ENCODE data around the gene TRMT1. TPM values are rescaled to one million over a fixed set of nuclear protein-coding genes. Genes with fewer than 3 reads are reported as not detected.

Gene TRMT1
- total RNA-seq, 2 experiments from 2014 or later, result 130 to 134 TPM

GRCh38 chr19:13152356-13152973 is 35.9 kb upstream of the TRMT1 start:
- POLR2A ChIA-PET, result interaction anchor here (0.5 to 2.2 kb wide), 16 partner anchors 10 to 685 kb away, joined by 3 to 35 read pairs (median 4); partner anchors contain the start of genes CALR, JUNB and NACC1
- CTCF ChIA-PET, result interaction anchor here (0.6 to 2.2 kb wide), 10 partner anchors 9 to 187 kb away, joined by 3 to 15 read pairs (median 7); partner anchors contain the start of gene NACC1

DNA sequence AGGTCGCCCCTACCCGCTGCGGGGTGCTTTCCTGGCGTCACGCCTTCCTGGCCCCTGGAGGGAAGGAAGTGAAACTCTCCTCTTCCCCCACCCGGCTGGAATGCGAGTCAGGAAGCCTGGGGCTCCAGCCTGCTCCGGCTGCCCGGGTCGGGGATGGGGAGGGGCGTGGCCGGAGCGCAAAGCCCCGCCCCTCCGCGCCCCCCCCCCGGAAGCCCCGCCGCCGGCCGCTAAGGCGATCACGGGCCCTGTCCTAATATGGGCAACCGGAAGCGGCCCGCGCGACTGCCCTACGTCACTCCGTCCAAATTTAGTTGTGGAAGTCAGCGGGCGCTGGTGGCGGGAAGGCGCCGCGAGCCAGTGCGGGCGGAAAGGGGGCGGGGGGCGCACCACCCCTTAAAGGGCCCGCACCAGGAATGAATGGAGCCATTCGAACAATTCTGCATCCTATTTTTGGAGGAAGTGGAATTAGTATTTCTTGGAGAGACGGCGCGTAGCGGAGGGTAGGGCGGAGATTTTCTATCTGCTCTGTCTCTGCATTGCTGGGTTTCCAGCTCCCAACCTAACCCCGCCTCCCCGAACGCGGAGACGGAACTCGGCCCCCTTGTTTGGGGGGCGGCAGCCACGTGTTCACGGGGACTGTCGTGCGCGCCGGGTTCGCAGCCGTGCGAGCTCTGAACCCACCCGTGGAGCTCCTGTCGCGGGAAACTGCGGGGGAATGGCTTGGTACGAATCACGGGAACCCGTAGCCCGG is 35.2 kb upstream of the TRMT1 start:
- ChIA-PET CTCF (interaction anchor here (1.3 to 2.2 kb wide), 8 partner anchors 12 to 186 kb away, joined by 3 to 15 read pairs (median 9); partner anchors contain the start of gene NACC1), POLR2A (interaction anchor here (0.5 to 2.2 kb wide), 12 partner anchors 11 to 685 kb away, joined by 3 to 35 read pairs (median 7); partner anchors contain the start of genes CALR, JUNB and NACC1)

GRCh38 chr19:13150931-13151604 is 34.5 kb upstream of the TRMT1 start:
- CTCF ChIA-PET, result interaction anchor here (0.9 to 1.9 kb wide), 7 partner anchors 12 to 33 kb away, joined by 3 to 11 read pairs (median 3); partner anchors contain the start of gene NACC1
- POLR2A ChIA-PET, result no interaction called here

DNA sequence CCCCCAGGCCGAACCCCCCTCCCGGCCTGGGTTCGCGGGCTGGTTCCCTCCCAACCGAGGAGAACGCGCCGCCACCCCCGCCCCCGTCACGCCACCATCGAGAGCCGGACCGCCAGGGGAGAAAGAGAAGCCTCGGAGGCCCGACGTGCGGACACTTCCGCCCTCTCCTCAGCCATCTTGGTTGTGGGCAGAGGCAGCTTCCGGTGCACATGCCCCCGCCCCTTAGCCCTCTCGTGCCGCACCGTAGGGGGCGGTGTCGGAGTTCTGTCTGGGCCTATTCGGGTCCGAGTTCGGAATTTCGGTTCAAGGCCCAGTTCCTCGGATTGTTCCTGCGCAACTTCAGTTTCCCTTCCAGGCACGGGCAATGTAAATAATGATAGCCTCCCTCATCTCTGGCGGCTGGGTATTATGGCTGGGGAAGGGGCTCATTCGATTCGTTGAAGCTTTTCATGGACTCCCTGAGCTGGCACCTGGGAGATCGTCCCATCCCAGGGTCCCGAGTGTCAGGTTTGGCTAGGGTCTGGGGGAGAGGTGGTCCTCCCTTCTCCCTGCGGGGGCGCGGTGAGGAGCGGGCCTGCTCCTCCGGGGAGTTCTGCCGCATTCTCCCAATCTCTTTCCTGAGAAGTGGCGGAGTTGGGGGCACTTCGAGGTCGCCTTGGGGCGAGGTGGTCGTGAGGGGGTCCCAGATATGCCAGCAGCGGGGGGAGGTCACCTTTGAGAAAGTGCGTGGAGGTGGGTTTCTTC is 33.8 kb upstream of the TRMT1 start, which contains the start of the genes IER2 and STX10:
IER2 (plus strand) TSS at position 225 of the 744 bp plus-strand sequence. CDS start 2,776 bp downstream, outside the sequence.
STX10 (minus strand) TSS at position 189 of the 744 bp plus-strand sequence. CDS start 202 bp downstream, outside the sequence.
- POLR2A ChIA-PET, result interaction anchor here (0.5 to 1.4 kb wide), 4 partner anchors 9 to 19 kb away, joined by 3 to 7 read pairs (median 4); no protein-coding TSS in a partner anchor
- CTCF ChIA-PET, result interaction anchor here (0.9 to 1.9 kb wide), 9 partner anchors 12 to 40 kb away, joined by 3 to 11 read pairs (median 3); partner anchors contain the start of gene NACC1

- POLR2A ChIA-PET, result interaction anchor here (0.5 to 1.4 kb wide), 6 partner anchors 9 to 32 kb away, joined by 3 to 7 read pairs (median 4); partner anchors contain the start of gene NACC1
- CTCF ChIA-PET, result interaction anchor here (0.9 to 1.9 kb wide), 8 partner anchors 11 to 39 kb away, joined by 3 to 11 read pairs (median 3); partner anchors contain the start of gene NACC1
These were observed 33.2 kb upstream of the TRMT1 start for GRCh38 chr19:13149628-13150186.

DNA sequence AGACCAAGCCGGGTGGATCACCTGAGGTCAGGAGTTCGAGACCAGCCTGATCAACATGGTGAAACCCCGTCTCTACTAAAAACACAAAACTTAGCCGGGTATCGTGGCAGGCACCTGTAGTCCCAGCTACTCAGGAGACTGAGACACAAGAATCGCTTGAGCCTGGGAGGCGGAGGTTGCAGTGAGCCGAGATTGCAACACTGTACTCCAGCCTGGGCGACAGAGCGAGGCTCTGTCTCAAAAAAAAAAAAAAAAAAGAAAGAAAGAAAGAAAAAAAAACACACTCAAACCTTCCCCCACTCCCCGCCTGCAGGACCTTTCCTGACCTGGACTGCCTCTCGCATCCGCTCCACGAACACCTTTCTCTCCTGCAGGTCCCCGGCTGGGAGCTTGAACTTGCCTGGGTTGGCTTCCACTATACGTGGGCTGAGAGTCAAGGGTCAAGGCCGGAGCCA is 32.7 kb upstream of the TRMT1 start:
- POLR2A ChIA-PET, result interaction anchor here (0.6 to 1.4 kb wide), 4 partner anchors 17 to 32 kb away, joined by 3 to 7 read pairs (median 4); partner anchors contain the start of gene NACC1
- CTCF ChIA-PET, result interaction anchor here (0.6 to 1.8 kb wide), 5 partner anchors 11 to 38 kb away, joined by 3 to 11 read pairs (median 3); no protein-coding TSS in a partner anchor

DNA sequence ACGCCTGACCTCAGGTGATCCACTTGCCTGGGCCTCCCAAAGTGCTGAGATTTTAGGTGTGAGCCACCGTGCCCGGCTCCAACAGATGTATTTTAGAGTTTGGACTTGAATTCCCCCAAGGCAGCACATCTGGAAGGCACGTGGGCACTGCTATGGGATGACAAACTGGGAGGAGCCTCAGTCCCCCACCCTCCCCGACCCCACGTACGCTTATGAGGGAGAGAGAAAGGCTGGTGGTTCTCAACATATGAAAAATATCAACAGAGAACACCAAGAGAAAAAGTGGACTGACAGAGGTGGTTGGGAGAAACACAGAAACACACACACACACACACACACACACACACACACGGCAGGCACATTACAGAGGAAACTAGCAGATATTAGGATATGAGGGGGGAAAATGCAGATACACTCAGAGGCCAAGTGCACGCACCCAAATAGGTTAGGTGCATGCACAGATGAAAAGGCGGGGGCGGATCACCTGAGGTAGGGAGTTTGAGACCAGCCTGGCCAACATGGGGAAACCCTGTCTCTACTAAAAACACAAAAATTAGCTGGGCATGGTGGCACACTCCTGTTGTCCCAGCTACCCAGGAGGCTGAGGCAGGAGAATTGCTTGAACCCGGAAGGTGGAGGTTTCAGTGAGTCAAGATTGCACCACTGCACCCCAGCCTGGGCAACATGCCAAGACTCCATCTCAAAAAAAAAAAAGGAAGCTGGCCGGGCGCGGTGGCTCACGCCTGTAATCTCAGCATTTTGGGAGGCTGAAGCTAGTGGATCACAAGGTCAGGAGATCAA is 30.4 kb upstream of the TRMT1 start:
- ChIA-PET POLR2A (interaction anchor here (0.6 to 0.7 kb wide), 2 partner anchors 27 to 48 kb away, joined by 3 to 7 read pairs; no protein-coding TSS in a partner anchor), CTCF (interaction anchor here (0.6 to 1.6 kb wide), 6 partner anchors 8 to 87 kb away, joined by 3 to 4 read pairs (median 4); no protein-coding TSS in a partner anchor)

DNA sequence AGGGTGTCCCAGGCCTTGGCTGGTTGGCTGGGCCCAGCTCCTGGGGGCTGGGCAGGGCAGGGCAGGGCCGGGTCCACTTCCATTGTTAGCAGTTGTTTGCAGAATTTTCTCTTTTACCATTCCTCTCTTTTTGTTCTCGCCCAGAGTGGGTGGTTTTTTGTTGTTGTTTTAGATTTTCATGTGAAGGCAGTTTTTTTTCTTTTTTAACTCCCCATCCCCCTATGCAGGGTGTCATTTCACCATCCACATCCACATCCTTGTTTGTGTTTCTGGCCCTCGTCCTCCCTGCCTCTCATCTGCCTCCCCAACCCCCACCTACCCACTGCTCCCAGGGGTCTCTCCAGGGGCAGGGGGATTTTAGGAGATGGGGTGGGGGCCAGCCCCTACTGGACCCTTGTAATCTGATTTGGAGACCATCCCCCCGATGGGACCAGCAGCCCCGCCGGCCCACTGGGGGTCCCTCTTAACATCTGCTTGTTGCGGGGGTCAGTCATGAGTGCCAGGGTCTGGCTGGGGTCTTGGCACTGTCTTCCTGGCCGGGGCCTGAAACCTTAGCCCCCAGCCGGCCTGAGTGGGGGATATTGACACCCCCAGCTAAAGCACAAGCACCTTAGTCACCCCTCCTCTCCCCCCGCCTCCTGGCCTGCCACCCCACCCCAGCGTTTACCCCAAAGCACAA is 23.2 kb upstream of the TRMT1 start:
- CTCF ChIA-PET, result no interaction called here
- POLR2A ChIA-PET, result no interaction called here

DNA sequence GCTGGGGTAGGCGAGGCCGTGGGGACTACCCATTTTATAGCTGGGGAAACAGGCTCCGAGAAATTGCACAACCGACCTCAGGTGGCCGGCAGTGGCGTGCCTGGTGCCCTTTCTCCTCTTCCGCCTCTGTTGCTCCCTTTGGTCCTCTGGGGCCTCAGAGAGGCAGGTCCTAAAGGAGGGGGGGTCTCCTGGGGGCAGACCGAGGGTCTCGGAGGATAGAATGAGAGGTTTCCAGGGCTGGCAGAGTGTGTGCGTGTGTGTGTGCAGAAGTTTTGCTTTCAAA is 22.3 kb upstream of the TRMT1 start:
- POLR2A ChIA-PET, result no interaction called here
- CTCF ChIA-PET, result interaction anchor here (1.0 kb wide), 1 partner anchor 11 kb away, joined by 3 read pairs; the partner anchor contains the start of genes IER2 and STX10

GRCh38 chr19:13138171-13138915 is 21.8 kb upstream of the TRMT1 start:
- CTCF ChIA-PET, result interaction anchor here (1.0 kb wide), 1 partner anchor 11 kb away, joined by 3 read pairs; the partner anchor contains the start of genes IER2 and STX10
- POLR2A ChIA-PET, result no interaction called here

DNA sequence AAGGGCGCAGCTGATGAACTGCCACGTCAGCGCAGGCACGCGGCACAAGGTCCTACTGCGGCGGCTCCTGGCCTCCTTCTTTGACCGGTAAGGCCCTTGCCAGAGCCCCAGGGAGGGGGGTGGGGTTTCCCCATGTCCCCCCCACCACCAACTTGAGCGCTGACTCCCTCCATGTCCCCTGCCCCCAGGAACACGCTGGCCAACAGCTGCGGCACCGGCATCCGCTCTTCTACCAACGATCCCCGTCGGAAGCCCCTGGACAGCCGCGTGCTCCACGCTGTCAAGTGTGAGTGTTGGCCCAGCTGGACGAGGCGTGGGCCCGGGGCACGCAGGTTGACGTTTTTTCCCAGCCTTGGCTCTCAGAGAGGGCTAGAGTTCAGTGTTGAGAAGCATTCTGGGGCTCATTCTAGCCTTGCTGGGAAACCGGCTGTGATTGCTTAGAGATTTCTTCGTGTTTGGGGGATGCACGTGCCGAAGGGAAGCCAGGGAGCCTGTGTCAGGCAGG is 20.8 kb upstream of the TRMT1 start:
- POLR2A ChIA-PET, result no interaction called here
- CTCF ChIA-PET, result interaction anchor here (0.7 kb wide), 1 partner anchor 123 kb away, joined by 5 read pairs; no protein-coding TSS in a partner anchor

DNA sequence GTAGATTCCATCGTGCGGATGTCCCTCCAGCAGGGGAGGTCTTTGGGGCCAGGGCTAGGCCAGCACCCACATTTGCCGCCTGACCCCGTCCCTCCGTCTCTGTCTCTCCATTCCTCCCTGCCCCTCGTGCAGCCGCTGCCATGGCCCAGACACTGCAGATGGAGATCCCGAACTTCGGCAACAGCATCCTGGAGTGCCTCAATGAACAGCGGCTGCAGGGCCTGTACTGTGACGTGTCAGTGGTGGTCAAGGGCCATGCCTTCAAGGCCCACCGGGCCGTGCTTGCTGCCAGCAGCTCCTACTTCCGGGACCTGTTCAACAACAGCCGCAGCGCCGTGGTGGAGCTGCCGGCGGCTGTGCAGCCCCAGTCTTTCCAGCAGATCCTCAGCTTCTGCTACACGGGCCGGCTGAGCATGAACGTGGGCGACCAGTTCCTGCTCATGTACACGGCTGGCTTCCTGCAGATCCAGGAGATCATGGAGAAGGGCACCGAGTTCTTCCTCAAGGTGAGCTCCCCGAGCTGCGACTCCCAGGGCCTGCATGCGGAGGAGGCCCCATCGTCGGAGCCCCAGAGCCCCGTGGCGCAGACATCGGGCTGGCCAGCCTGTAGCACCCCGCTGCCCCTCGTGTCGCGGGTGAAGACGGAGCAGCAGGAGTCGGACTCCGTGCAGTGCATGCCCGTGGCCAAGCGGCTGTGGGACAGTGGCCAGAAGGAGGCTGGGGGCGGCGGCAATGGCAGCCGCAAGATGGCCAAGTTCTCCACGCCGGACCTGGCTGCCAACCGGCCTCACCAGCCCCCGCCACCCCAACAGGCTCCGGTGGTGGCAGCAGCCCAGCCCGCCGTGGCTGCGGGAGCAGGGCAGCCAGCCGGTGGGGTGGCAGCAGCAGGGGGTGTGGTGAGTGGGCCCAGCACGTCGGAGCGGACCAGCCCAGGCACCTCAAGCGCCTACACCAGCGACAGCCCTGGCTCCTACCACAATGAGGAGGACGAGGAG is 18.8 kb upstream of the TRMT1 start:
- ChIA-PET CTCF (interaction anchor here (0.6 kb wide), 2 partner anchors 14 to 304 kb away, joined by 3 read pairs; no protein-coding TSS in a partner anchor), POLR2A (interaction anchor here (0.6 kb wide), 1 partner anchor 13 kb away, joined by 3 read pairs; no protein-coding TSS in a partner anchor)

- ChIA-PET CTCF (no interaction called here), POLR2A (no interaction called here)
These were observed 18.1 kb upstream of the TRMT1 start for GRCh38 chr19:13134626-13135025.

GRCh38 chr19:13133241-13133870 is 16.8 kb upstream of the TRMT1 start:
- ChIA-PET CTCF (interaction anchor here (1.2 to 2.2 kb wide), 6 partner anchors 13 to 61 kb away, joined by 4 to 11 read pairs (median 9); partner anchors contain the start of genes IER2, NACC1 and STX10), POLR2A (interaction anchor here (1.0 to 1.6 kb wide), 5 partner anchors 11 to 21 kb away, joined by 3 to 11 read pairs (median 7); partner anchors contain the start of genes IER2, NACC1 and STX10)

Data from activated CD8-positive, alpha-beta memory T cell treated with anti-CD3 and anti-CD28 coated beads for 36 hours (primary cell).